HG02642 (cell line): ENCODE measurements around the gene NQO2.
"Not testable (repeated sequence)": the region's sequence is repeated elsewhere in the genome, so short reads cannot be mapped to it uniquely, and the experiment has no call there.

Experiments used
- ATAC-seq: cut with Tn5 transposase; IDR thresholded peaks from one replicate; pipeline ENCODE4 v1.9.1; 2021; ENCODE audit warnings: mild to moderate bottlenecking; ENCODE audit not compliant: unreplicated experiment, poor library complexity

Gene NQO2

DNA sequence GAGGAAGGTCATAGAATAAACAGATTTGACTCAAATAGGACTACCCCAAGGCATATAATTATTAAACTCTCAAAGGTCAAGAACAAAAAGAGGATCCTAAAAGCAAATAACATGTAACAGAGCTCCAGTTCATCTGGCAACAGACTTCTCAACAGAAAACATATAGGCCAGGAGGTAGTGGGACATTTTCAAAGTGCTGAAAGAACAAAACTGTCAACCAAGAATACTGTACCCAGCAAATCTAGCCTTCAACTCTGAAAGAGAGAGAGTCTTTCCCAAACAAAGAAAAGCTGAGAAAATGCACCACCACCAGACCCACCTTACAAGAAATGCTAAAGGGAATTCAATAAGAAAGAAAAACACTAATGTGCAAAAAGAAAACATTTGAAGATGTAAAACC, 11.9 kb downstream of the NQO2 start:
- ATAC-seq = no peak

- no peak for ATAC-seq
Measured at GRCh38 chr6:3013486-3013885, 13.8 kb downstream of the NQO2 start.

DNA sequence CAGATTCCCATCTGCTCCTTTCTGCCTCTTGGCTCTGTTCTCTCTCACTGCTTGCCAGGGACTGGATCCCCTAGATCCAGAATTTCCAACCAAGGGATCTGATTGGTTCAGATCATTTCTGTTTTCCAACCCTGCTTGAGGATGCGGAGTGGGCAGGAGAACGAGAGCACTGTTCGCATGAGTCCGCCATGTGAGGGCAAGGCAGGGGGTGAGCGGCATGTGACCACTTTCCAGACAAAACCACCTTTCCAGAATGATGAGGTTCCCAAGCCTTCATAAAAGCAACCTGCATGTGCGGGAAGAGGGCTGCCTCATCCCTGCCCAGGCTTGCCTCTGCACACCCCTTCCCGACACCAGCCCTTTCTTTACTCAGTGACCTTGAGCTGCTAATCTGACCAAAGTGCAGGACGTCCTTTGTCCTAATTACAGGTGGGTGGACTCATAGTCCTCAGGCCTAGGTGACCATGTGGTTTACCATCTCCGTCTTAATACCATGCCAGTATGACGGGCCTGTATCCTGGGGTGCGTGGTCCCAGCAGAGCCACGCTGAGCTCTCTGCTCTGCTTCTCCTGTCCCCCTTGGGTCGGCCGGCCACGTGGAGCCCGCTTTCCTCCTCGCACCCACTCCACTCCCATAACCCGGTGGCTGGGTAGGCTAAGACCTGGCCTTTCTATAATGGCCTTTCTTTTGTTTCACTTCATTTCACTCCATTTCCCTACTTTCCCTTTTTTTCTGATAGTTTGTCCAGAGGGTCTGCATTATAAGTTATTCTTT, 14.4 kb downstream of the NQO2 start:
- no peak for ATAC-seq

GRCh38 chr6:3014675-3015066, 15.0 kb downstream of the NQO2 start:
- no peak for ATAC-seq

GRCh38 chr6:3015144-3015543, 15.4 kb downstream of the NQO2 start:
- ATAC-seq = no peak

- ATAC-seq = no peak
Measured at GRCh38 chr6:3016473-3017280, 17.0 kb downstream of the NQO2 start.

DNA sequence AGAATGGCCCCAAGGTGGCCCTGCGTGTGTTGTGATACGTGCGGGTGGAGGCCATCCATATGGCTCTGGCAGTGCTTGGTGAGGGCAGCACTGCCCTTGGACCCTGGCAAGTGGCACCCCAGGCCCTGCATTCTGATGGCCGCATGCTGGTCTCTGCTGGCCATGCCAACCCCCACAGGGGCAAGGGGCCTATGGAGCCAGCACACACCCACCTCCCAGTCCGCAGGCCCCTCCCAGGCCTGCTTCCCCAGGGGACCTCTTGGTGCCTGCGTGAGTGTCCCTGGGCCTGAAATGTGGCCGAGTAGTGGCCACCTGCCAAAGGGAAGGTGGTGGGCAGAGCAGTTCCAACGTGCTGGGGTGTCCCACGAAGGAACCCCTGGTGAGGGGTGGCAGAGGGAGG, 17.6 kb downstream of the NQO2 start:
- no peak for ATAC-seq

GRCh38 chr6:3019065-3019464, 19.4 kb downstream of the NQO2 start:
- no peak for ATAC-seq

GRCh38 chr6:3019749-3020320, 20.1 kb downstream of the NQO2 start:
- ATAC-seq = no peak

- ATAC-seq = not testable (repeated sequence)
Measured at GRCh38 chr6:3020976-3021598, 21.4 kb downstream of the NQO2 start.

DNA sequence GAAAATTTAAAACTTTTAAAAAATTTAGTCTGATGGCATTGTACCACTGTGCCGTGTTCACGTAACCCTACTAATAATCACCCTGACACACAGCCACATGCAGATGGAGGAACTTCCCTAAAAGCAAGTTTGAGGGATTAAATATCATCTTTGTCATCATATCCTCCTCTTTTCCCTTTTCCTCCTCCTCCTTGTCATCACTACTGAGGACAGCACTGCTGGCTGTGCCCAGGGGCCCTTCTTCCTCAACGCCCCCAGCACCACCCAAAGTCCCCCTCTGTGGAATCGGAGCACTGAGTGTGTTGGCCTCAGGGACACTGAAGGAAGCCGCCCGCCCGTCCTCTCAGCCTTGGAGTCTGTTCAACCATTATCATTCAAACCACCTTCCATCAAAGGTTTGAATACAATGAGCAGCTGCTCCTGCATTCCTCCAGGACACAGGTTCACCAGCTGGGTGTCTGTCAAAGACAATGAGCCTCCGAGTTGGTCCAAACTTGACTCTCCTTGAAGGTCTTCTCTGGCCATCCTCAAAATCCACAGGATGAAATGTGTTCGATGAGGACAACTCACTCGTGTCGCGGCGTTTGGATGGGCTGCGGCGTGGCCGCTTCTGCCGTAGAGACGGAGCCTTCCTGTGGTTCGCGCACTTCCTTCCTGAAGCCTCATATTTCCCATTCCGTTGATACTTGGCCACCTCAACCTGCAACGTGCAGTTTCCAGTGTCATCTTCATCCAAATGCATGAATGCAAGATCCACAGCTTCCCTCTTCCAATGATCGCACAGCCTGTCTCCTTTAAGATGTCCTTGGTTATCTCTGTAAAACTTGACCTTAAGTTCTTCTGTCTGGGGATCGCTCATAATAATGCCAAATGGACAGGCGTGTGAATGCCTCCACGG, 23.3 kb downstream of the NQO2 start:
- ATAC-seq = no peak

DNA sequence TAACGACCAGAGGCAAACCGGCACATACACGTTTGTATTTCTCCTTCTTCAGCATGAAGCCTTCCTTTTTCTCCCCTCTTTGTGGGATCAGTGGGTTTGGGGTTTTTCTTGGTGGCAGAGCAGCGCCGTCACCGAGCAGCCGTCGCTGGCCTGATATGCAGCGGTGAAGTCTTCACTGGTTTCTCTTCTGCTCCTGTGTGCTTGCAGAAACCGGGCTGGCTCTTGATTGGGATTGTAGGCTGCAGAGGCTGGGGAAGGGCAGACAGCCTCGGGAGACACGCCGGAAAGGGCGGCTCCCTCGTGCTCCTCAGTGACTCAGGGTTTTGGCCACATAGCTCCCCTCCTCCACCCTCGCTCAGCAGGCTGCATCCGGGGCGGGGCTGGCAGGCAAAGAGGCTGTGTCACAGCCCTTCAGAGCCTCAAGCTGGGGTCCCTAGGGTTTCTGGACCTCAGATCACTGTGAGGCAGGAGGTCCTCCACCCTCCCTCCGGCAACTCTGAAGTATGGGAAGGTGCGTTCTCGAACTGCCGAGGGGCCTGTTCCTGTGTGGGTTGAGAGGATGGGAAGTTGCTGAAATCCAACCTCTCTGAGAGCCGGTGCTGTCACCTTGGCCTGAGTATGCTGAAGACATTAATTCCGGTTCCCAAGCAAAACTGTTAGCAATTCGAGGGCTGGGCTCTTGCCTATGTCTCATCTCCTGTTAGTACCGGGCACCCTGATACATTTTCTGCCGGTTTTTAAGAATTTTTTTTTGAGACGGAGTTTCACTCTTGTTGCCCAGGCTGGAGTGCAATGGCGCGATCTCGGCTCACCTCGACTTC, 24.2 kb downstream of the NQO2 start:
- peak; percentile 80 for ATAC-seq

DNA sequence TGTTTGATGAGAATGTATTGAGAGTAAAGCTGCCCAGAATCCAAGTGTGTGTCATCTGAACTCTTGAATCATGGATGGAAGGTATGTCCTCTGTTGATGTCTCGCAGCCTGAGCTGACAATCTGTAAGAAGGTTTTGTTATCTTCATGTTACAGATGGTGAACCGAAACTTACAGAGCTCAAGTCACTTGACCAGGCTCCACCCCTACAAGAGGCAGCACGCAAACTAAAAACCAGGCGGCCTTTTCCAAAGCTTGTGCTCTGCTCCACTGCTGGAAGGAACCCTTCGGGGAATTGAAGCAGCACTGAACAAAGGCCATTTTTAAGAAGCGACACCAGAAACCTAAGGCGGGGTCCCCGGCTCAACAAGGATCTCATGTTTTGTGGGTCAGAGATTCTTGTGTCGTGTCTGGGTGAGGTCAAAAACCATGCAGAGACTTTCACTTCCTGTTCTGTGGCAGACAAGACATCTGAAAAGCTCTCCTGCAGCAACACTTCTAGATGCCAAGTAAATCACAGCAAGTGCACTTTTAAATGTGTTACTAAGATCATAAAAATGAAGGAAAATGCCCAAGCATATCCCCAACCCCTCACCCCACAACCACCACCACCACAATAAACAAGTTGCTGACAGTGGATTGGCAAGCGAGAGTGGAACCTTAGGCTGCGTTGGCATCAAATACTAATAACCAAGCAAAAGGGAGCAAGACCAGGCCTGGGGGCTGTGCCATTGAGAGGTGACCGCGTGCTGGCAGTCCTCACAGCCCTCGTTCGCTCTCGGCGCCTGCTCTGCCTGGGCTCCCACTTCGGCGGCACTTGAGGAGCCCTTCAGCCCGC, 27.3 kb downstream of the NQO2 start:
- ATAC-seq = peak; percentile 63

- ATAC-seq = not testable (repeated sequence)
Measured at GRCh38 chr6:3028156-3028555, 28.5 kb downstream of the NQO2 start.

DNA sequence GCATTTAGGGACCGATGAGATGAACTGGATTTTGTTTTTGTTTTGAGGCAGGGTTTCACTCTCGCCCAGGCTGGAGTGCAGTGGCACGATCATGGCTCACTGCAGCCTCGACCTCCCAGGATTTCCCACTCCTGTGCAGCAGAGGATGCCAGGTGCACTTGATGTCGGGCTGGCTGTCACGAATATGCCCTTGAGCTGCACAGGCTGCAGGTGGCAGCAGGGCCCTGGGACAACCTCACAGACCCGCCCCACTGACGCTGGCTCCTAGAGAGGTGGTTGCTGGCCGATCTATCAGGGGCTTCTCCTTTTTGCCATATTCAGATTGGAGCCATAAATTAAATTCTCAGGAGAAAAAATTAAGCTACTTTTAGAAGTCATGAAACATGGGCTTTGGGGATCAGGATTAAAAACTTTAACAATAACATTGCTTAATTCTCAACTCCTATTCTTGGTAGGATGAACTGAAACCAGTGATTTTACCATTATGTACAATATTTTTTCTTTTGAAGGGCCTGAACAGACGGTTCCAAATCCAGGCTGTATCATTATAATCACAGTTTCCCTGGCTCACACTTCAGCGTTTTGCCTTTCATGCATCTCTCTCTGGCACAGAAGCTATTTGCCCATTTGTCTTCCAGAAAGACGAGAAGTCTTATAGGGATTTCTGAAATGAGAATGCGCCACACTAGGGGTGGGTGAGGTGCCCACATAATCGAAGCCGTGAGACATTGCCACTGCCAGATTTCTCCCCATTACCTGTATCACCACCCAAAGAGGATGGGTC, 32.4 kb downstream of the NQO2 start:
- no peak for ATAC-seq

- ATAC-seq = no peak
Measured at GRCh38 chr6:3032986-3033385, 33.3 kb downstream of the NQO2 start.

- ATAC-seq = no peak
Measured at GRCh38 chr6:3033652-3034051, 34.0 kb downstream of the NQO2 start.
